Naive thymus-derived CD4-positive, alpha-beta T cell (primary cell): Measurements from ENCODE around the gene REXO5. TPM values are rescaled to one million over a fixed set of nuclear protein-coding genes. Genes with fewer than 3 reads are reported as not detected.

ENCODE experiments used
- ATAC-seq: fragments of 150-1000 bp; cut with Tn5 transposase; 2 replicates; pipeline ENCODE4 v1.10.0; 2021; ENCODE audit warnings: mild to moderate bottlenecking, moderate library complexity
- CTCF ChIA-PET: fragments of 350-600 bp; sonication (Branson Sonifier 250); formaldehyde crosslinking; loops from one replicate; lab custom pipeline; 2021; ENCODE audit warnings: antibody characterized with exemption; lab: Charles Lee
- POLR2A ChIA-PET: fragments of 350-600 bp; sonication (Branson Sonifier 250); formaldehyde crosslinking; loops from one replicate; lab custom pipeline; 2021; ENCODE audit warnings: antibody characterized with exemption, inconsistent platforms; lab: Charles Lee
- DNase-seq, 9 donors: peaks; one replicate each; pipeline versions ENCODE4 v3.0.0 to v3.0.0-alpha.2; 2020 to 2022; ENCODE audit warnings: mixed read lengths in 1 of 9
- H3K27ac ChIP-seq: one replicate; pipeline ENCODE4 v1.7.0; 2013; ENCODE audit warnings: mild to moderate bottlenecking, low read depth, low read length, moderate library complexity
- H3K27me3 ChIP-seq, 2 donors: one replicate each; pipeline ENCODE4 v1.7.0; 2013; ENCODE audit warnings: low read length in 2 of 2, mild to moderate bottlenecking in 2 of 2, moderate library complexity in 2 of 2; ENCODE audit not compliant: control insufficient read depth in 2 of 2, insufficient read depth in 2 of 2
- H3K36me3 ChIP-seq, 3 experiments: 1 replicate in 2 of 3; 2 replicates in 1 of 3; pipeline ENCODE4 v1.7.0; 2013; ENCODE audit warnings: low read length in 3 of 3, mild to moderate bottlenecking in 3 of 3, moderate library complexity in 1 of 3; ENCODE audit not compliant: insufficient read depth in 3 of 3, control insufficient read depth in 2 of 3
- H3K4me1 ChIP-seq, 2 donors: one replicate each; pipeline ENCODE4 v1.7.0; 2013; ENCODE audit warnings: low read length in 2 of 2, mild to moderate bottlenecking in 2 of 2, moderate library complexity in 1 of 2; ENCODE audit not compliant: control insufficient read depth in 2 of 2, insufficient read depth in 2 of 2
- H3K4me3 ChIP-seq: 2 replicates; pipeline ENCODE4 v1.7.0; 2013; ENCODE audit warnings: mild to moderate bottlenecking, low read length
- H3K9me3 ChIP-seq, 3 experiments: 1 replicate in 2 of 3; 2 replicates in 1 of 3; pipeline ENCODE4 v1.7.0; 2013; ENCODE audit warnings: low read length in 3 of 3; ENCODE audit not compliant: control insufficient read depth in 2 of 3
- H3K27ac Mint-ChIP-seq, 9 donors: one replicate each; pipeline ENCODE4 v1.8.0; 2020 to 2022; ENCODE audit warnings: mixed read lengths in 9 of 9, mild to moderate bottlenecking in 8 of 9, moderate library complexity in 5 of 9, inconsistent platforms in 2 of 9
- H3K27me3 Mint-ChIP-seq, 5 donors: one replicate each; pipeline ENCODE4 v1.8.0; 2021 to 2022; ENCODE audit warnings: mixed read lengths in 5 of 5, mild to moderate bottlenecking in 1 of 5
- H3K36me3 Mint-ChIP-seq, 5 donors: one replicate each; pipeline ENCODE4 v1.8.0; 2020 to 2022; ENCODE audit warnings: mixed read lengths in 5 of 5, mild to moderate bottlenecking in 3 of 5, inconsistent platforms in 1 of 5
- H3K4me1 Mint-ChIP-seq, 7 donors: one replicate each; pipeline ENCODE4 v1.8.0; 2020 to 2022; ENCODE audit warnings: mixed read lengths in 7 of 7, mild to moderate bottlenecking in 3 of 7, inconsistent platforms in 1 of 7
- H3K4me3 Mint-ChIP-seq, 10 donors: one replicate each; pipeline ENCODE4 v1.8.0; 2020 to 2022; ENCODE audit warnings: mild to moderate bottlenecking in 10 of 10, mixed read lengths in 10 of 10, moderate library complexity in 6 of 10, inconsistent platforms in 2 of 10
- H3K9me3 Mint-ChIP-seq, 11 donors: one replicate each; pipeline ENCODE4 v1.8.0; 2020 to 2022; ENCODE audit warnings: mixed read lengths in 11 of 11, mild to moderate bottlenecking in 4 of 11, inconsistent platforms in 1 of 11, moderate library complexity in 1 of 11
- intact Hi-C, 2 donors: fragments of 100-400 bp; cut with micrococcal nuclease; formaldehyde crosslinking; loops; one replicate each; pipeline ENCODE4 v1.15.1; 2023
- polyA plus RNA-seq, 2 donors: library from polyadenylated mRNA; unstranded; fragments of 300-500 nt; fragmentation: Illumina TruSeq; gene quantifications; one replicate each; pipeline ENCODE4 v1.2.3, GENCODE V29; 2021
- total RNA-seq, 6 experiments: library from RNA in 5 of 6; stranded (reverse) in 5 of 6; gene quantifications; 1 replicate in 5 of 6; 2 replicates in 1 of 6; pipeline ENCODE4 v1.2.3 and lab custom pipeline; 2021 to 2026

REXO5 gene
- total and polyA plus RNA-seq, 7 experiments from 2014 or later: 0.35 to 9.5 (median 1.6) TPM; not detected in 2

DNA sequence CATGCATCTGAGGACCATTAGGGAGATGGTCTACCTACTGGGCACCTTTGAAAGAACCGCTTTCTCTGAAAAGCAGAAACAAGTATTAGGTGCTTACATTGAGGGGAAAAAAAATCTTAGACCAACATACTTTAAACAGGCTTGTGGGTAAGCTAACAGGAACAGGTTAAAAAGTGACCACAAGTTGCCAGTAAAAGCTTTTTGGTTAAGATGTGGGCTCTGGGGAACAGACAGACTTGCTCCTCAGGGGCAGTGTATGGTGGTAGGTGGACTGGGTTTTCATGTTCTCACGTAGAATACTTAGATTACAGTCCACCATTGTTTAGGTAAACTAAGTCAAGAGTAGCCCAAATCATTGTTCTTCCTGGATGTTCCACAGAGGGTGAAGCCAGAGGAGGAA is 41.2 kb downstream of the REXO5 start:
- Mint-ChIP-seq H3K27me3 (no peaks in the 10 kb centered on the region), H3K9me3 (peaks cover 0 to 2% (median 0%) of the 10 kb centered on the region in 11 donors), H3K36me3 (peaks cover 0 to 9% (median 0%) of the 10 kb centered on the region in 5 donors), H3K4me3 (no peak overlapping the region), H3K27ac (peak overlapping the region in 1 of 9 donors; percentile 64), H3K4me1 (peaks cover 18 to 43% (median 25%) of the 10 kb centered on the region in 7 donors)
- H3K27ac ChIP-seq: no peak overlapping the region
- intact Hi-C loops: loop anchor here in 1 of 2 donors (10.0 kb wide), 1 partner anchor 307 kb away; the partner anchor contains the start of genes DNAH3 and LDAF1
- DNase-seq: no peak
- peaks cover 18 to 22% of the 10 kb centered on the region in 2 donors for H3K4me1 ChIP-seq
- POLR2A ChIA-PET: no interaction called here
- no peaks in the 10 kb centered on the region for H3K36me3 ChIP-seq
- no peak overlapping the region for H3K4me3 ChIP-seq
- CTCF ChIA-PET: interaction anchor here (1.4 to 3.5 kb wide), 3 partner anchors 27 to 56 kb away, joined by 3 to 18 read pairs (median 5); partner anchors contain the start of genes ERI2 and REXO5
- no peaks in the 10 kb centered on the region for H3K9me3 ChIP-seq
- ATAC-seq: no peak
- no peaks in the 10 kb centered on the region for H3K27me3 ChIP-seq

DNA sequence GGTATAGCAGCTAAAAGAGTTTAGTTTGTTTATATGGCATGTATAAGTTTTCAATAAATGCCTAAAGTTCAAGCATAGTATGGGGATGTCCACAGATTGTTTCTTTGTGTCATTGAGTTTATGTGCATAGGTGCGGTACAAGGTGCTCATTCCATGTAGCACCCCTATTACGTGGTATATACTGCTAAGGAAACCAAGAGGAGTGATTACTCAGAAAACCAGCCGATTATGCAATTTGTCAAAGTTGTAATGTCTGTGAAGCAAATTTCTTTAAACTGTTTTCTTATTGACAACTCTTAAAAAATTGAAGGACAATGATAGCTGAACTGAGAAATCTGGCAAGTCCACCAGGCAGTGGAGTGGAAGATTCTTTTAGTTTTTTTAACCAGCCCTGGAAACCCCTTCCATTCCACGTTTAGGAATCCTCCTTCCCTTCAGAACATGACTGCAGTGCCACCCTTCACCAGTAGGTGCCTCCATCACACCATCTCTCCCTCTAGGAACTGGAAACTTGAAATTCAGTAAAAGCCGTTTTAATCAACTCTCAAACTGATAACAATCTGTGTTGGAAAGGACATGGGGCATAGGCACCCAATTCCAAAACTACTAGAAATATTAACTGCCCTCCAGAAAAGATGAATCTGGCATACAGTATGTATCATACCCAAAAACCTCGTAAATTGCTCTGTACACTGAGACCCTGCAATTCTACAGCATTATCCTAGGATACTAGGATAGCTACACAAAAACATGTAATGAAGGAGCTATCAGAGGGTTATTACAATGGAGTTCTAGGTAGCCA is 43.5 kb downstream of the REXO5 start:
- intact Hi-C loops: loop anchor here (1.0 to 10.0 kb wide), 13 partner anchors 25 to 705 kb away; partner anchors contain the start of genes CRYM (in 1 of the 2), DCUN1D3 (in 1 of the 2), DNAH3 (in 1 of the 2) and LDAF1 (in 1 of the 2)
- no peaks in the 10 kb centered on the region for H3K27me3 Mint-ChIP-seq
- H3K4me3 Mint-ChIP-seq: no peak overlapping the region
- H3K27ac Mint-ChIP-seq: peak overlapping the region in 1 of 9 donors; percentile 41
- peaks cover 6 to 37% (median 12%) of the 10 kb centered on the region in 7 donors for H3K4me1 Mint-ChIP-seq
- H3K4me1 ChIP-seq: peaks cover 5 to 7% of the 10 kb centered on the region in 2 donors
- H3K9me3 ChIP-seq: no peaks in the 10 kb centered on the region
- ATAC-seq (peak; percentile 82), DNase-seq (peak; percentile 30 to 71 (median 54))
- CTCF ChIA-PET: interaction anchor here (0.6 to 3.5 kb wide), 15 partner anchors 11 to 1470 kb away, joined by 3 to 23 read pairs (median 4); no protein-coding TSS in a partner anchor
- H3K27ac ChIP-seq: no peak overlapping the region
- POLR2A ChIA-PET: no interaction called here
- no peak overlapping the region for H3K4me3 ChIP-seq
- H3K9me3 Mint-ChIP-seq: peaks cover 0 to under 1% (median 0%) of the 10 kb centered on the region in 11 donors
- H3K27me3 ChIP-seq: no peaks in the 10 kb centered on the region
- H3K36me3 Mint-ChIP-seq: peaks cover 0 to 15% (median 0%) of the 10 kb centered on the region in 5 donors
- no peaks in the 10 kb centered on the region for H3K36me3 ChIP-seq

DNA sequence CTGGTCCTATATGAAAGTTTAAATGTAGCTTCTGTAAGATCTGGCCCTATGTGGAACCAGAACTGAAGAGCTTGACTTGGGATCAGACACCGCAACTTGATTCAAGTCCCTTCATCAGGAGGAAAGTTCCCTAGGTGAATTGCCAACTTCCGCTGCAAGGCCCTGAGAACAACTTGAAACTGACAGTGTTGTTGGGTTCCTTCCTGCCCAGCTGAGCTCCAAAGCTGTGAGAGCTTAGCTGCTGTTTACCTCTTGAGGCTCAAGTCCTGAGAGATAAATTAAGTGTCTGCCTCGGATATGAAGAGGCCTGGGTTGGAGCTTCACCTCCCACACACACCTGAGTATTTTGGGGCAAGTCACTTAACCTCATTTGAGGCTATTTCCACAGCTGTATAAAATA is 44.7 kb downstream of the REXO5 start:
- Histone ChIP-seq H3K27ac (no peak overlapping the region), H3K9me3 (no peaks in the 10 kb centered on the region), H3K36me3 (no peaks in the 10 kb centered on the region), H3K27me3 (no peaks in the 10 kb centered on the region), H3K4me1 (no peaks in the 10 kb centered on the region), H3K4me3 (no peak overlapping the region)
- Mint-ChIP-seq H3K9me3 (no peaks in the 10 kb centered on the region), H3K27ac (peak overlapping the region in 2 of 9 donors; percentile 3 to 42), H3K27me3 (no peaks in the 10 kb centered on the region), H3K4me3 (no peak overlapping the region), H3K36me3 (peaks cover 0 to 22% (median 4%) of the 10 kb centered on the region in 5 donors), H3K4me1 (peaks cover 0 to 34% (median 5%) of the 10 kb centered on the region in 7 donors)
- CTCF ChIA-PET: interaction anchor here (0.5 to 3.2 kb wide), 18 partner anchors 10 to 1469 kb away, joined by 3 to 23 read pairs (median 3); no protein-coding TSS in a partner anchor
- POLR2A ChIA-PET: no interaction called here
- ATAC-seq (no peak), DNase-seq (no peak)
- intact Hi-C loops: loop anchor here (1.0 to 10.0 kb wide), 11 partner anchors 24 to 704 kb away; partner anchors contain the start of genes DCUN1D3 (in 1 of the 2) and LYRM1 (in 1 of the 2)

DNA sequence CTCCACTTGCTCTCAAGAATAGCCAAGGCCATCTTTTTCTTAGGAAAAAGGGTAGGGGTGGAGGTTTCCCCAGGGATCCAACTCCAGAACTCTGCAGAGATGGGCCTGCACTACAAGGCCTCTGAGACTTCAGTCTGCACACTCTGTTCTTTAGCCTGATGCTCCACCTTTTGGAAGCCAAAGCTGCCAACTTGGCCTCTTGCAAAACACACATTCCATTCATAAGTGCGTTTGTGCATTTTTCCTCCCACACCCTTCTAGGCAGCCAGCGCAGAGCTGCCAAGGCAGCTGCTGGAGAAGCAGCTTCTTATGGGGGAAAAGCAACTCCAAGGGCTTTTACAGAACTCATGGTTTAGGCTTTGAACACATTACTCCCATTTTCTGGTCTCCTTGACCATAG is 45.3 kb downstream of the REXO5 start:
- Mint-ChIP-seq H3K4me3 (no peak overlapping the region), H3K27me3 (no peaks in the 10 kb centered on the region), H3K36me3 (peaks cover 0 to 21% (median 4%) of the 10 kb centered on the region in 5 donors), H3K4me1 (peaks cover 0 to 38% (median 5%) of the 10 kb centered on the region in 7 donors), H3K9me3 (no peaks in the 10 kb centered on the region), H3K27ac (no peak overlapping the region)
- Histone ChIP-seq H3K36me3 (no peaks in the 10 kb centered on the region), H3K9me3 (no peaks in the 10 kb centered on the region), H3K4me3 (no peak overlapping the region), H3K27me3 (no peaks in the 10 kb centered on the region), H3K4me1 (no peaks in the 10 kb centered on the region), H3K27ac (no peak overlapping the region)
- POLR2A ChIA-PET: no interaction called here
- intact Hi-C loops: loop anchor here (2.0 to 10.0 kb wide), 6 partner anchors 23 to 703 kb away; partner anchors contain the start of genes DCUN1D3 (in 1 of the 2) and LYRM1 (in 1 of the 2)
- CTCF ChIA-PET: interaction anchor here (0.5 to 3.2 kb wide), 6 partner anchors 23 to 1160 kb away, joined by 3 to 23 read pairs (median 3); no protein-coding TSS in a partner anchor
- DNase-seq (no peak), ATAC-seq (no peak)

DNA sequence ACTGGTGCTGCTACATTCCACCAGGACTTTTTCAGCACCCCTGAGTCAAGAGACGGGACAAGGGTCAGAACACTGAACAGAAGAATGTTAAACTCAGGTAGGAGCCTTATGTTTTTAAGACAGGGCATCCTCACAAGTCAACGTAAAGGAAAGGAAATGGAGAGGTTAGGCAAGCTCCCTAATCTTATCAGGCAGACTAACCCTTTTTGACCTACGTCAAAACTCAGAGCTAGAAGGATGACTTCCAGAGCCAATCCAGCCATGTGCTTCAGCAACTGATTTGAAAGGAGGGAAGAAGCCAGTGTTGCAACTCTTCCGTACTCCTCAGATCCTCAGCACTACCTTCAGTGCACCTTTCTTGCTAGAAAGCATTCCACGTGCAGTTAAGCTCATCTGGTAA is 46.8 kb downstream of the REXO5 start:
- H3K4me1 Mint-ChIP-seq: peaks cover 0 to 37% (median 5%) of the 10 kb centered on the region in 7 donors
- H3K27me3 ChIP-seq: no peaks in the 10 kb centered on the region
- intact Hi-C loops: loop anchor here (1.0 to 10.0 kb wide), 5 partner anchors 24 to 702 kb away; no protein-coding TSS in a partner anchor
- ChIA-PET CTCF (interaction anchor here (0.9 to 3.2 kb wide), 3 partner anchors 21 to 231 kb away, joined by 3 to 18 read pairs (median 4); no protein-coding TSS in a partner anchor), POLR2A (interaction anchor here (1.4 kb wide), 1 partner anchor 21 kb away, joined by 3 read pairs; no protein-coding TSS in a partner anchor)
- peak overlapping the region in 1 of 9 donors; percentile 51 for H3K27ac Mint-ChIP-seq
- peaks cover 0 to 25% (median 4%) of the 10 kb centered on the region in 5 donors for H3K36me3 Mint-ChIP-seq
- no peaks in the 10 kb centered on the region for H3K36me3 ChIP-seq
- DNase-seq (no peak), ATAC-seq (no peak)
- no peaks in the 10 kb centered on the region for H3K27me3 Mint-ChIP-seq
- H3K9me3 Mint-ChIP-seq: no peaks in the 10 kb centered on the region
- H3K4me3 ChIP-seq: no peak overlapping the region
- H3K4me1 ChIP-seq: no peaks in the 10 kb centered on the region
- no peaks in the 10 kb centered on the region for H3K9me3 ChIP-seq
- H3K4me3 Mint-ChIP-seq: no peak overlapping the region
- H3K27ac ChIP-seq: no peak overlapping the region

GRCh38 chr16:20853981-20854620 is 47.8 kb downstream of the REXO5 start:
- Mint-ChIP-seq H3K27me3 (no peaks in the 10 kb centered on the region), H3K9me3 (no peaks in the 10 kb centered on the region), H3K4me3 (no peak overlapping the region), H3K4me1 (peaks cover 0 to 36% (median 5%) of the 10 kb centered on the region in 7 donors), H3K36me3 (peaks cover 0 to 27% (median 4%) of the 10 kb centered on the region in 5 donors), H3K27ac (peak overlapping the region in 1 of 9 donors; percentile 33)
- Histone ChIP-seq H3K27me3 (no peaks in the 10 kb centered on the region), H3K9me3 (no peaks in the 10 kb centered on the region), H3K36me3 (no peaks in the 10 kb centered on the region), H3K4me1 (no peaks in the 10 kb centered on the region), H3K4me3 (no peak overlapping the region), H3K27ac (no peak overlapping the region)
- CTCF ChIA-PET: interaction anchor here (1.0 to 1.3 kb wide), 2 partner anchors 22 to 230 kb away, joined by 3 read pairs; no protein-coding TSS in a partner anchor
- POLR2A ChIA-PET: interaction anchor here (1.4 kb wide), 1 partner anchor 20 kb away, joined by 3 read pairs; no protein-coding TSS in a partner anchor
- no peak for ATAC-seq
- intact Hi-C loops: loop anchor here (1.0 to 10.0 kb wide), 5 partner anchors 25 to 701 kb away; no protein-coding TSS in a partner anchor
- no peak for DNase-seq
